ENCODE results near the gene TGFBR3.

- no peak for TF ChIP-seq TCF7 (IDR thresholded peaks at IDR 0.05; ENCODE audit: low read depth)
- no peak for TF ChIP-seq ERF (CRISPR knock-in tag; IDR thresholded peaks at IDR 0.05)
- no peak for TF ChIP-seq ZNF501 (CRISPR knock-in tag; IDR thresholded peaks at IDR 0.05)
- no peak for TF ChIP-seq ZNF577 (CRISPR knock-in tag; IDR thresholded peaks at IDR 0.05; ENCODE audit: borderline replicate concordance, low read depth)
- no peak for TF ChIP-seq SUZ12 (IDR thresholded peaks at IDR 0.05; ENCODE audit: low read depth, low read length)
- TF ChIP-seq RAD51 (IDR thresholded peaks at IDR 0.05; ENCODE audit: borderline replicate concordance): no peak
Measured at GRCh38 chr1:91891969-91892368, 6.0 kb upstream of the TGFBR3 start.
